Activated CD4-positive, CD25-positive, alpha-beta regulatory T cell treated with anti-CD3 and anti-CD28 coated beads, Interleukin-2, amount 50 U/mL, for 24 hours (primary cell): ENCODE results near the gene ADAMTSL4.

Experiments
- ATAC-seq, 2 donors: fragments of 150-1000 bp; cut with Tn5 transposase; one replicate each; pipeline ENCODE4 v1.10.0; 2021; ENCODE audit warnings: mild to moderate bottlenecking in 1 of 2, moderate library complexity in 1 of 2

Gene ADAMTSL4

DNA sequence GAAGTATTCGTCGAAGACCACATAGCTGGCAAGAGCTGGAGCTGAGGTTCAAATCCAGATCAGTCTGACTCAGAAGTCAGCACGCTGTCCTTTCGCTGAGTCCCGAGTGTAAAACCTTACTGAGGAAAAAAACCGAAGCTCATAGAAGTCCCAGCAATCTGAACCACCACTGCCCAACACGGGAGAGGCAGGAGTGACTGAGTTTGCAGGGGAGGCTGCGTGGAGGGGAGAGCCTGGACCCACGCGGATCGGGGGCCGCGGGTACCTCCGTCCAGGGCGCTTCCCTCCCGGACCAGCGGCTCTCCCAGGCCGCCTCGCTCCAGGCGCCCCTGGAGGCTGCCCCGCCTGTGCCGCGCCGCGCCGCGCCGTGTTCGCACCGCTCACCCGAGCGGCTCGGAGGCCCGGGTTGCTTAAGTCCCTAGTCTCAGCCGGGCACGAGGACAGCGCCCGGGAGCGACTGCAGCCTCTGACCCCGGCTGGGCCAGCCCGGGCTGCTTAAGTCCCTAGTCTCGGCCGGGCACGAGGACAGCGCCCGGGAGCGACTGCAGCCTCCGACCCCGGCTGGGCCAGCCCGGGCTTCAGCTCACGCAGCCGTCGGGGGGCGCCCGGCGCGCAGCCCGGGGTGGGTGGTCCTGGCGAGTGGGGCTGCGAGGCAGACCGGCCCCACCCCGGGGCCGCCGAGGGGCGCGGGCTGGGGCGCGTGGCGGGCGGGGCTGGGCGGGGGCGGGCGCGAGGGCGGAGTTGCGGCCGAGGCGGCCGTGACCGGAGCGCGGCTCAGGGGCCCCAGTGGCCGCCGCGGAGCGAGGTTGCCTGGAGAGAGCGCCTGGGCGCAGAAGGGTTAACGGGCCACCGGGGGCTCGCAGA, at the start of gene ADAMTSL4:
Gene ADAMTSL4 (plus strand): TSS at position 777 of the 864 bp plus-strand sequence. CDS start 2,881 bp downstream, outside the sequence.
- ATAC-seq, result peak; percentile 78 to 80

GRCh38 chr1:150505431-150505830, 43.8 kb upstream of the ADAMTSL4 start:
- no peak for ATAC-seq

DNA sequence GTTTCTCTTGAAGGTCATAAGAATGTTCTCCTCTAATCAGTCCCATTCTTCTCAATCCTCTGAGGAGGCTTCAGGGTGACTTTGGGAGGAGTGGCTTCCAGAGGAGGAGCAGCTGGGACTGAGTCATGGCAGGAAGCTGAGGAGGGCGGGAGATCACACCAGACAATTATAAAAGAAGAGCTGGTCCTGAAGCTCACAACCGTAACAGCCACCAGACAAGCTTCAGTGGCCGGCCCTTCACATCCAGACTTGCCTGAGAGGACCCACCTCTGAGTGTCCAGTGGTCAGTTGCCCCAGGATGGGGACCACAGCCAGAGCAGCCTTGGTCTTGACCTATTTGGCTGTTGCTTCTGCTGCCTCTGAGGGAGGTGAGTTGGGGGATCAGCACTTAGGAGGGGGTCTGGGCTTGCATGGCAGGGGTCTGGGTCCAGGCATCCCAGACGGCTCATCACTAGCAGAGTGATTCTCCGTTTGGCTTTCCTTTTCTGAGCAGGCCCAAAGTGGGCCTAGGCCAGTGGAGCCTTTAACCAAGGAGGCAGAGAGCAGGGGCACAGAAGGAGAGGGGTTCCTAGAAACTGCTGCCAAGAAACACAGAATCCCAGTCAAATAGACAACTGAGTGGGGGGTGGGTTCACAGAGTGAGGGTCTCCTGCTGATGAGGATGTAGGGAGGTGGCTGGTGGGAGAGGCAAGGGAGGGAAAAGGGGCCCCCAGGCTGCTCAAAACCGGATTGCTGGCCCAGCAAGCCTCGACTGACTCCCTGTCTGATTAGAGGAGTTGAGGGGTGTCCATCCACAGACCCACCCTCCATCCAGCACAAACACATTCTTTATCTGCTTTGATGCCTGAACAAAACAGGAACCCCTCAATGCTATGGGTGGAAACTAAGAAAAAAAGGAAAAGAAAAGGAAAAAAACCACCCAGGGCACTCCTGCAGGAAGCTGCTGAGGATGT, 41.0 kb upstream of the ADAMTSL4 start, which contains the start of gene ECM1:
Gene ECM1 (plus strand): TSS at position 198 of the 953 bp plus-strand sequence. CDS start 101 bp downstream, at position 299.
- no peak for ATAC-seq

DNA sequence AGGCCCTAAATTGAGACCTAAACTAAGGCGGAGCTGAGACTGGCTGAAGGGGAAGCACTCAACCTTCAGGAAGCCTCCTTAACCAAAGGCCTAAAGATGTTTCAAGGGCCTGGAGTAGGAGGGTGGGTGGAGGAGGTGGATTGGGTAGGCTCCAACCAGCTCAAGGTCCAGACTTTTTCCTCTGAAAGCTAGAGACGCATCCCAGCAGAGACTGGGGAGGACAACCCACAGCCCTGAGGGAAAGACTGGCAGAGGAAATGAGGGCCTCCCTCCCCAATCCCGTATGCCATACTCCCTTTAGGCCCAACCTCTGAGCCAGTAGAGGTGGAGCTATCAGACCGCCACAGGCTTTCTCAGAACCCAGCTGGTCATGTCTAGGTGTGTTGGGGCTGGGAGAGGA, 40.2 kb upstream of the ADAMTSL4 start:
- ATAC-seq, result no peak

DNA sequence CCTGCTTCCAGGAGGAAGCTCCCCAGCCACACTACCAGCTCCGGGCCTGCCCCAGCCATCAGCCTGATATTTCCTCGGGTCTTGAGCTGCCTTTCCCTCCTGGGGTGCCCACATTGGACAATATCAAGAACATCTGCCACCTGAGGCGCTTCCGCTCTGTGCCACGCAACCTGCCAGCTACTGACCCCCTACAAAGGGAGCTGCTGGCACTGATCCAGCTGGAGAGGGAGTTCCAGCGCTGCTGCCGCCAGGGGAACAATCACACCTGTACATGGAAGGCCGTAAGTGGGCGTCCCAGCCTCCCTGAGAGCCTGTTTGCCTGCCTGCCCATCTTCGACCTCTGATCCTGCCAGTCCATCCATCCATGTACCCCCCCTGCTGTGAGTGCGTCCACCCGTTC, 37.7 kb upstream of the ADAMTSL4 start:
- no peak for ATAC-seq

DNA sequence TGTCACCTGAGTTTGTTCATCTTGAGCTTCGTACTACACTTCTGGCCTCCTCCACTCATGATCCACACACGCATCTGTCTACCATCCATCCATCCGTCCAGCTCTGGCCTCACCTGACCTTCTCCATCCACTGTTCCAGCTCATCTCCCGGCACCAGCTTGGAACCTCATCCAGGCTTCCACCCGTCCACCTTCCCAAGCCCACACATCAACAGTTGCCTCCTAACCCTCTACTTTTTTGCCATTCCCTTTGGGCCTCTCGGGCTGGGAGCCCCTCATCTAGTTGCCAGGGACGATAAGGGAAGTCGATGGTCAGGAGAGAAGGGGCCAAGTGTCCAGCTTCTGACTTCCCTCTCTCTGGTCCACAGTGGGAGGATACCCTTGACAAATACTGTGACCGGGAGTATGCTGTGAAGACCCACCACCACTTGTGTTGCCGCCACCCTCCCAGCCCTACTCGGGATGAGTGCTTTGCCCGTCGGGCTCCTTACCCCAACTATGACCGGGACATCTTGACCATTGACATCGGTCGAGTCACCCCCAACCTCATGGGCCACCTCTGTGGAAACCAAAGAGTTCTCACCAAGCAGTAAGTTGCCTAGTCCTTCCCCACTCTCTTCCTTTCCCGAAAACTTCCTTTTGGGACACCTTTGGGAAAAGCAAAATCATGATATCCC, 37.1 kb upstream of the ADAMTSL4 start:
- no peak for ATAC-seq

DNA sequence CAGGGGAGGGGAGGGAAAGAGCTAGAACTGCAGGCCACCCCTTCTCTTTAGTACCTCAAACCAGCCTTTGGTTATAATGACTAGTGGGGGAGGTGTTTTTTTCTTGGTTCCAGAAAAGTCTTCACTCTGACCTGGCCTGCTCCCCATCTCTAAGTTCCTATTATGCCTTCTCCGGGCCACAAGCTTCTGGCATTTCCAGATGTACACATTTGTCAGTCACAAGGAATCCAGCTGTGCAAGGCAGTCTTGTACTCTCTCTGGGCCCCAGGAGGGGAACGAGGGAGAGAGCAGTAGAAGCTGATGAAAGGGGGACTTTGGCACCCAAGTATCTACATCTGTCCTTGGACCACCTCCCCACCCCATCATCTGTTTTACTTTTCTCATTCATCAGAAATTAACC, 36.4 kb upstream of the ADAMTSL4 start:
- no peak for ATAC-seq

GRCh38 chr1:150513351-150513791, 35.8 kb upstream of the ADAMTSL4 start:
- no peak for ATAC-seq

DNA sequence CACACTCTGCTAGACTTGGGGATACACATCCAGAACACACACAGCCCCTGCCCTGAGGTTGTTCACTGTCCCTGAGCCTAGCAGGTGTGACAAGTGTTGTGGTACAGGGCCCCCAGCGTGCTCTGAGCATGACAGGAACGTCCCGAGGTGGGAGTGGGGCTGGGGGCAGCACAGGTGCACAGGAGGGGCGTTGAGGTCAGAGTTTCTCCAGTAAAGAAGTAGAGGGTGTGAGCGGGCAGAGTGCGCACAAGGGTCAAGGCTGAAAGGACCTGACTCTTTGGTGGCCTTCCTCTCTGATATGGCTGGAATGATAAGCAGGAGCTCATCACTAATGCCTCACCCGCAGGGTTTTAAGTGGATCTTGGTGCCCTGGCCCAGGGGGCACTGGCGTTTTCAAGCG, 34.9 kb upstream of the ADAMTSL4 start:
- ATAC-seq, result no peak

GRCh38 chr1:150514913-150515327, 34.3 kb upstream of the ADAMTSL4 start:
- ATAC-seq, result no peak

- peak; percentile 99 to 100 for ATAC-seq
Measured at GRCh38 chr1:150515328-150516049, 33.7 kb upstream of the ADAMTSL4 start, which contains the start of gene FALEC. FALEC (plus strand) TSS chr1:150515752.

GRCh38 chr1:150516050-150516591, 33.1 kb upstream of the ADAMTSL4 start:
- ATAC-seq, result peak; percentile 2 to 3

GRCh38 chr1:150516616-150517015, 32.6 kb upstream of the ADAMTSL4 start:
- ATAC-seq, result no peak

DNA sequence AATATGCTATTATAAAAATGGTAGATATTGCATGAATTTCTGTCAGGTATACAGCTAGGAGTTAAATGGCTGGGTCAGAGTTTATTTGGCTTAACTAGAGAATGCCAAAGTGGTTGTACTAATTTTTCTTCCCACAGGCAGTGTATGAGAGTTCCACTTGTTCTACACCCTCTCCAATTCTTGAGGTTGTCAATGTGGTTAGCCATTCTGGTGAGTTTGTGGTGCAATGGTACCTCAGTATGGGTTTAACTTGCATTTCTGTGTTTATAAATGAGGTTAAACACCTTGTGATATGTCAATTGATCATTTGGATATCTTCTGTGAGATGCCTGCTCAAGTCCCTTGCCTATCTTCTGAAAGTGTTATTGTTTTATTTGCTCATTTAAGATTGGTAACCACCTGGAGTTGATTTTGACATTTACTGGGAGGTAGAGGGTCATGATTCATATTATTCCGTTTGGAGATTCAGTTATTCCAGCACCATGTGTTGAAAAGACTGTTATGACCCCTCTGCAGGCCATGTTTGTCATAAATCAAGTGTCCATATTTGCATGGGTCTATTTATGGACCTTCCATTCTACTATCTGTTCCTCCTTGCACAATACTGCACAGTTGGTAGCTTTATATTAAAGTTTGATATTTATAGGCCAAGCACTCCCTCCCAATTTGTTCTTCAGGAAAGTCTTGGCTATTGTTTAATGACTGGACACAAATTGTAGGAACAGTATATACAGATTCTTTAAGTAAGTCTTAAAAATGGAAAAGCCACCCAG, 27.8 kb upstream of the ADAMTSL4 start:
- no peak for ATAC-seq

DNA sequence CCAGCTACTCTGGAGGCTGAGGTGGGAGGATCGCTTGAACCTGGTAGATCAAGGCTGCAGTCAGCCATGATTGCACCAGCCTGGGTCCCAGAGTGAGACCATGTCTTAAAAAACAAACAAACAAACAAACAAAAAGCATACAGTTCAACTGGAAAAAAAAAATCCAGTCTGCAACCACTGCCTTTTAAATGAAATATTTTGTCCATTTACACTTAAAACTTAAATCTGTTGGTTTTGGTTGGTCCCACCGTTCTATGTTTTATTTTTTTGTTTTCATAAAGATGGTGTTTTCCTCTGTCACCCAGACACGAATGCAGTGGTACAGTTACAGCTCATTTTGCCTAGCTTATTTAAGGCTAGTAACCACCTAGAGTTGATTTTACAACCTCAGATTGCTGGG, 23.9 kb upstream of the ADAMTSL4 start:
- ATAC-seq, result no peak

DNA sequence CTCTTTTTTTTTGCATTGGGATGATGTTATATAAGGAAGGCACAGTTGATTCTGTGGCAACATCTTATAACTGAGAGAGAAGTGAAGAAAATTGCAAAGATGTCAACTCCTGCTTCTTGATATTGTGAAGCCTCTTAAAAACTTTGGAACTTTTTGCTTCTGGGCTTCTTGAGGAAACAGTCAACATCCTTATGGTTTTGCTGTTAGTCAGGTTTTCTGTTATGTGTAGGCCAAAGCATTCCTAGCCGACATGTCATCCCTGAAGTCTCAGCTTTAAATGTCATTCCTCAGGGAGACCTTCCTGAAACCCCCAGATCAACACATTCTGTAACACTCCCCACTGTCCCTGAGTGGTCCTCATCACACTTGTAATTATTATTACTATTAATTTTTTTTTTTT, 21.0 kb upstream of the ADAMTSL4 start:
- no peak for ATAC-seq

DNA sequence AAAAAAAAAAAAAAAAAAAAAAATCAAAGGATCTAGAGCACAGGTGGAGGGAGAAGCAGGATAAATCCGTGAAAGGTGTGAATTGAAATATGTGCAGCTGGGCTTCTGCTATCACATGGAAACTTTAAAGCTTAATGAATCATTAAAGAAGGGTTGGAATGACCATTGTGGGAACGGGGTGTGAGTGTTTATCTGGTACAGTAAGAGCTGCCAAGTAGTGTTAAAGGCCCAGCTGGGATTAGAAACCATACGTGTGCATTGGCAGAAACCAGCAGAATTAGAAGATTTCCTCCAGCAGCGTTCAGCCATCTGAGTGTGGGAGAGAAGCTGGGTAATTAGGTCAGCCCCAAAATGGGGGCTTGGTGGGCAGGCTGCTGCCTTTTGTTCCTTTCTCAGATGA, 20.2 kb upstream of the ADAMTSL4 start:
- ATAC-seq, result no peak

DNA sequence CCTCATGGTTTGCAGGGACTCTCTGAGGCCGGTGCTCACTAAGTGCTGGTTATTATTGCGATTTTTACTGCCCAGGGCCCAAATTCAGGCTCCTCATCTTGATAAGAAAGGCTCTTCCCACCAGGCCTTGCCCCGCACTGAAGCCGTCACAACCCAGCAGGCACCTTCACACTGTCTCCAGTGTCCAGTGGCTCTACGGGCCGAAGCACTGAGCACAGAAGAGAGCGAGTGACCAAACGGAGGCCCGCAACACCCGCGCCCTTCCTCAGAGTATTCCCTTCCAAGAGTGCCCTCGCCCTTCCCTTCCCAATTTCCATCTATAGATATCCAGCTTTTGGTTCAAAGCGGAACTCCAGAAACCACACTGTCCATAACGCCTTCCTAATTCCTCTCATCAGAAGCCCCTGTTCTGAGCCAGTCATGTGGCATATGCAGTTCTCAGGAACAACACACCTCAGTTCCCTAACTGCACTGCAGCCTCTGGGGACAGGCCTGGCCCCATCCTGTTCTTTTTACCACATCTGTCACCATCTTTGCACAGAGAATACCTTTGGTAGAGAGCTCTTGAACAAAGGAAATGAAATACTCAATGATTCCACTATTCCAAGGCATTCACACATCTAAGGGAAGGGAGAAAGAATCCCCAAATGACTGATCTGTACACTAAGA, 18.6 kb upstream of the ADAMTSL4 start:
- no peak for ATAC-seq

DNA sequence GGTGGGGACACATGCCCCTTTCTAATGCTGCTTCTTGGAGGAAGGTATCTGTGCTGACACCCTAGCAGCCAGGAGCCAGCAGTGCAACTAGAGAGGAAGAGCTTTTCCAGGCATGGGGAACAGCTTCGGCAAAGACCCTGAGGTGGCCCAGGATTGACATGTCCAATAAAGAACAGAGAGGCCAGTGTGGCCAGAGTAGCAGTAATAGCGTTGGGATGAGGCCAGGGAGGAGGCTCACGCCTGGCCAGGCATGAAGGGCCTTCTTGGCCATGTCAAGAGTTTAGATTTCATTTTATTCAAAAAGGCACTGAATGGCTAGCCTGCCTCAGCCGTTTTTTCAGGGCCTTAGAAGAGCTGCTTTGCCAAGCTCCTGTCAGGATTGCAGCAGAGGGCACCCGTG, 16.3 kb upstream of the ADAMTSL4 start:
- no peak for ATAC-seq

- ATAC-seq, result no peak
Measured at GRCh38 chr1:150534002-150534401, 15.2 kb upstream of the ADAMTSL4 start.
